ENCODE measurements around the gene INSRR.

DNA sequence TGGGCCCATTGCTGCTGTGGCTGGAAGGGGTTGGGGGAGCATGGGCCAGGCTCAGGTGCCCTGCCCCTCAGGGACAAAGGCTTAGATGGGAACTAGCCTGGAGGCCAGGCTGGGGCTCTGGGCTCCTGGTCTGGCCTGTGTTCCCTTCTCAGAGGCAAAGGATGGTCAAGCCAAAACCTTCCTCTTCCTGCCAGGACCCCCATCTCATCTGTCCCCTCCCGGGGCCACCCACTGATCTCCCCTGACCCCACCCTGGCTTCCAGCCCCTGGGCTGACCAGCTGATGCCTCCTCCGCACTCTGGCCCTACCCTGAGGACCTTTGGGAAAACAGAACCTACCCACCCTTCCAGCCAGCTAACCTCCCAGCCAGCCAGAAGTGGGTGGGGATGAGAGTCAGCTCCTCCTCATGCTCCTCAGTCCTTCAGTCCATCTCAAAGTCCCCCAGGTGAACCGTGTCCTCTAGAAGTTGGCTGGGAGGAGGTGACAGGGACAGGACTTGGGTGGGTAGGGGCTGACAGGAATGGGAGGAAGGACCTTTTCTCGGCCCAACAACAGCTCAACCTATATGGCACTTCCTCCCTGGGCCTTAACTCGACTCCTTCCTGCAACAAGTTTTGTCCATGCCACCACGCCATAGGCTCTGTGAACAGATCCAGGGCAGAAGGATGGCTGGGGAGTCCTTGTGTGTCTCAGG lies 42.1 kb upstream of the INSRR start:
- TF ChIP-seq, protein P1, sequence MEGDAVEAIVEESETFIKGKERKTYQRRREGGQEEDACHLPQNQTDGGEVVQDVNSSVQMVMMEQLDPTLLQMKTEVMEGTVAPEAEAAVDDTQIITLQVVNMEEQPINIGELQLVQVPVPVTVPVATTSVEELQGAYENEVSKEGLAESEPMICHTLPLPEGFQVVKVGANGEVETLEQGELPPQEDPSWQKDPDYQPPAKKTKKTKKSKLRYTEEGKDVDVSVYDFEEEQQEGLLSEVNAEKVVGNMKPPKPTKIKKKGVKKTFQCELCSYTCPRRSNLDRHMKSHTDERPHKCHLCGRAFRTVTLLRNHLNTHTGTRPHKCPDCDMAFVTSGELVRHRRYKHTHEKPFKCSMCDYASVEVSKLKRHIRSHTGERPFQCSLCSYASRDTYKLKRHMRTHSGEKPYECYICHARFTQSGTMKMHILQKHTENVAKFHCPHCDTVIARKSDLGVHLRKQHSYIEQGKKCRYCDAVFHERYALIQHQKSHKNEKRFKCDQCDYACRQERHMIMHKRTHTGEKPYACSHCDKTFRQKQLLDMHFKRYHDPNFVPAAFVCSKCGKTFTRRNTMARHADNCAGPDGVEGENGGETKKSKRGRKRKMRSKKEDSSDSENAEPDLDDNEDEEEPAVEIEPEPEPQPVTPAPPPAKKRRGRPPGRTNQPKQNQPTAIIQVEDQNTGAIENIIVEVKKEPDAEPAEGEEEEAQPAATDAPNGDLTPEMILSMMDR (IDR thresholded peaks at IDR 0.05; ENCODE audit: insufficient read depth, low read length, poor library complexity, severe bottlenecking), result no peak
- no peak for TF ChIP-seq EZH2phosphoT487 (conservative IDR thresholded peaks at IDR 0.05; ENCODE audit: low read length)
